Stimulated activated effector memory CD8-positive, alpha-beta T cell treated with anti-CD3 and anti-CD28 coated beads, Interleukin-12 subunit alpha, Interleukin-12 subunit beta, amount 100 ng/mL, for 72 hours (primary cell): ENCODE measurements around the gene SYNJ2.

Experiments
- ATAC-seq: fragments of 150-1000 bp; cut with Tn5 transposase; 2 replicates; pipeline ENCODE4 v1.10.0; 2021
- DNase-seq, 2 donors: peaks; one replicate each; pipeline ENCODE4 v3.0.0; 2021 to 2022; ENCODE audit warnings: low spot score in 2 of 2
- H3K27ac Mint-ChIP-seq: one replicate; pipeline ENCODE4 v1.8.0; 2022; ENCODE audit warnings: mild to moderate bottlenecking, mixed read lengths
- H3K36me3 Mint-ChIP-seq: one replicate; pipeline ENCODE4 v1.8.0; 2022; ENCODE audit warnings: mild to moderate bottlenecking, mixed read lengths
- H3K4me1 Mint-ChIP-seq: one replicate; pipeline ENCODE4 v1.8.0; 2022; ENCODE audit warnings: mixed read lengths
- H3K4me3 Mint-ChIP-seq: one replicate; pipeline ENCODE4 v1.8.0; 2022; ENCODE audit warnings: mild to moderate bottlenecking, mixed read lengths
- H3K9me3 Mint-ChIP-seq: one replicate; pipeline ENCODE4 v1.8.0; 2022; ENCODE audit warnings: mixed read lengths

Gene SYNJ2

GRCh38 chr6:157998707-157999167, 17.1 kb downstream of the SYNJ2 start:
- H3K4me3 Mint-ChIP-seq = no peak overlapping the region
- no peaks in the 10 kb centered on the region for H3K36me3 Mint-ChIP-seq
- DNase-seq (no peak), ATAC-seq (no peak)
- peaks cover 47% of the 10 kb centered on the region for H3K4me1 Mint-ChIP-seq
- no peaks in the 10 kb centered on the region for H3K9me3 Mint-ChIP-seq
- H3K27ac Mint-ChIP-seq = no peak overlapping the region

- no peak overlapping the region for H3K4me3 Mint-ChIP-seq
- H3K36me3 Mint-ChIP-seq = no peaks in the 10 kb centered on the region
- ATAC-seq (no peak), DNase-seq (no peak)
- H3K9me3 Mint-ChIP-seq = no peaks in the 10 kb centered on the region
- H3K4me1 Mint-ChIP-seq = peaks cover 48% of the 10 kb centered on the region
- peak overlapping the region; percentile 63 for H3K27ac Mint-ChIP-seq
Observed at GRCh38 chr6:157999168-158000051, 17.7 kb downstream of the SYNJ2 start.

- H3K4me3 Mint-ChIP-seq = no peak overlapping the region
- no peaks in the 10 kb centered on the region for H3K9me3 Mint-ChIP-seq
- no peaks in the 10 kb centered on the region for H3K36me3 Mint-ChIP-seq
- peaks cover 50% of the 10 kb centered on the region for H3K4me1 Mint-ChIP-seq
- ATAC-seq (no peak), DNase-seq (no peak)
- peak overlapping the region; percentile 48 for H3K27ac Mint-ChIP-seq
Observed at GRCh38 chr6:158000530-158001307, 19.1 kb downstream of the SYNJ2 start.

- Mint-ChIP-seq H3K9me3 (no peaks in the 10 kb centered on the region), H3K4me1 (peaks cover 53% of the 10 kb centered on the region), H3K36me3 (no peaks in the 10 kb centered on the region), H3K4me3 (no peak overlapping the region), H3K27ac (peak overlapping the region; percentile 17)
- DNase-seq = no peak
- ATAC-seq = no peak
Observed at GRCh38 chr6:158002249-158002950, 20.7 kb downstream of the SYNJ2 start.

- DNase-seq (no peak), ATAC-seq (peak; percentile 77)
- peaks cover 61% of the 10 kb centered on the region for H3K4me1 Mint-ChIP-seq
- no peaks in the 10 kb centered on the region for H3K36me3 Mint-ChIP-seq
- no peaks in the 10 kb centered on the region for H3K9me3 Mint-ChIP-seq
- no peak overlapping the region for H3K27ac Mint-ChIP-seq
- H3K4me3 Mint-ChIP-seq = no peak overlapping the region
Observed at GRCh38 chr6:158002951-158003853, 21.5 kb downstream of the SYNJ2 start.

- DNase-seq (no peak), ATAC-seq (no peak)
- Mint-ChIP-seq H3K27ac (no peak overlapping the region), H3K9me3 (no peaks in the 10 kb centered on the region), H3K4me3 (no peak overlapping the region), H3K4me1 (peaks cover 70% of the 10 kb centered on the region), H3K36me3 (peaks cover 2% of the 10 kb centered on the region)
Observed at GRCh38 chr6:158003910-158004700, 22.4 kb downstream of the SYNJ2 start.

DNA sequence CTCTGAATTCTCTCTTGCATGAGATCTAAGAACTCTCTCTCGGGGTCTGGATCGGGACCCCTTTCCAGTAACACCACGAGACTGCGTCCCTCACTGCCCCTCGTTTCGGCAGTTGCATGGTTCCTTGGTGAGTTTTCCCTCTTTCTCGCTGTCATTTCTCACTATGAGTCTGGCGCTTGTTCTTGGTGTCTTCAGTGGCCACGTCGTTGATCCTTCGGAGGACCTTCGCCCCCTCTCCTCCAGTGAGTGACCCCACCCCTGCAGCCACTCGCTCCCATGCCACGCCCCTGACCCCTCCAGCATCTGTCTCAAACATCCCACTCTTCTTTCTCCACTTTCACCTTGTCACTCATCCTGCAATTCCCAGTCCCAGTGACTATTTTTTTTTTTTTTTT, 23.0 kb downstream of the SYNJ2 start:
- H3K27ac Mint-ChIP-seq = no peak overlapping the region
- no peaks in the 10 kb centered on the region for H3K9me3 Mint-ChIP-seq
- DNase-seq (no peak), ATAC-seq (no peak)
- H3K4me1 Mint-ChIP-seq = peaks cover 76% of the 10 kb centered on the region
- no peak overlapping the region for H3K4me3 Mint-ChIP-seq
- peaks cover 7% of the 10 kb centered on the region for H3K36me3 Mint-ChIP-seq

GRCh38 chr6:158005626-158006180, 24.0 kb downstream of the SYNJ2 start:
- Mint-ChIP-seq H3K36me3 (peaks cover 7% of the 10 kb centered on the region), H3K4me3 (no peak overlapping the region), H3K4me1 (peaks cover 84% of the 10 kb centered on the region), H3K27ac (peak overlapping the region; percentile 27), H3K9me3 (no peaks in the 10 kb centered on the region)
- ATAC-seq (no peak), DNase-seq (no peak)

DNA sequence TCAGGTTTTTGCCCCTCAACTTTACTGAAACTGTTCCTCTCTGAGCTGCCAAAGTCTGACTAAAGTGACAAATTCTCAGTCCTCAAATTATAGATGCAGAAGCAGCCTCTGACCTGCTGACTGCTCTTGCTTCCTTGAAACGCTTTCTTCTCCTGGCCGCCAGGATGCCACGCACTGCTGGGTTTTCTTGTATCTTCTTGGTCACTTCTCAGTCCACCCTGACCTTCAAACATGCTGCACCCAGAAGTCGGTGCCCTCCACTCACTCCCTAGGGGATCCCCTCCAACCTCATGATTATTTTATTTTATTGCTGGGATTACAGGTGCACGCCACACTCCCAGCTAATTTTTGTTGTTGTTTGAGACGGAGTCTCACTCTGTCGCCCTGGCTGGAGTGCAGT, 24.7 kb downstream of the SYNJ2 start:
- ATAC-seq (no peak), DNase-seq (no peak)
- Mint-ChIP-seq H3K9me3 (no peaks in the 10 kb centered on the region), H3K27ac (no peak overlapping the region), H3K36me3 (peaks cover 7% of the 10 kb centered on the region), H3K4me3 (no peak overlapping the region), H3K4me1 (peaks cover 86% of the 10 kb centered on the region)

- Mint-ChIP-seq H3K9me3 (no peaks in the 10 kb centered on the region), H3K4me3 (no peak overlapping the region), H3K27ac (no peak overlapping the region), H3K36me3 (peaks cover 7% of the 10 kb centered on the region), H3K4me1 (peaks cover 88% of the 10 kb centered on the region)
- DNase-seq (no peak), ATAC-seq (no peak)
Observed at GRCh38 chr6:158006821-158007570, 25.3 kb downstream of the SYNJ2 start.

GRCh38 chr6:158008864-158009113, 27.1 kb downstream of the SYNJ2 start:
- DNase-seq (no peak), ATAC-seq (no peak)
- no peaks in the 10 kb centered on the region for H3K9me3 Mint-ChIP-seq
- H3K4me3 Mint-ChIP-seq = peak overlapping the region; percentile 44
- H3K4me1 Mint-ChIP-seq = peaks cover 80% of the 10 kb centered on the region
- peak overlapping the region; percentile 17 for H3K27ac Mint-ChIP-seq
- peaks cover 7% of the 10 kb centered on the region for H3K36me3 Mint-ChIP-seq

DNA sequence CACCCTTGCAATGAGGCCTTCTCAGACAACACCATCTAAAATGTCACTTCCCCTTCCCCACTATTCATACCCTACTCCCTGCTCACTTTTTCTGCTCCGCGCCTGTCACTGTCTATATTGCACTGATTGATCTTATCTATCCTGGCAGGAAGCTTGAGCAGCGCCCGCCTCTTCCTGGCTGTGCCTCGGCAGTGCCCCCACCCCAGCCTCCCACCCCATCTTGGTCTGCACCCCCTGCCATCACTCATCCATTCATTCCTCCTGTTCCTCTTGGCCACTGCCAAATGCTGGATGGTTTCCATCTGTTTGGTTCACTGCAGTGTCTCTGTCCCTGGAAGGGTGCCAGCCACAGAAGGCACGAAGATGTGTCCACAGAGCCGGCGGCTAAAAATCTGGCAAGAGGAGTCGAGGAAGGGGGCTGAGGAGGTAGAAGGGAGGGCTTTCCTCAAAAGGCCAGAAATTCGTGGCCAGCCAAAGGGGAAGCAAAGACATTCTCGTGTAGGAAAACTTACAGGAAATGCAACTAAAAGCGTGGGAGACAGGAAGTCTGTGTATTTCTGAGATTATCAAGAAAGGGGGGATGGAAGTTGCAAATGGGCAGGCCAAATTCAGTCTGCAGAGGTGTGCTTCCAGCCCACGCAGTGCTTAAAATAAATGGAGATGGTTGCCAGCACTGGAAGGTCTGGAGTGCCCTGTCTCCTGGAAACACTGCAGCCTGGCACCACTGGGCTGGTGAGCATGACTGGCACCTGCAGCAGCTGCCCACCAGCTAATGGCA, 27.6 kb downstream of the SYNJ2 start:
- no peaks in the 10 kb centered on the region for H3K9me3 Mint-ChIP-seq
- peak overlapping the region; percentile 44 for H3K4me3 Mint-ChIP-seq
- peaks cover 7% of the 10 kb centered on the region for H3K36me3 Mint-ChIP-seq
- H3K27ac Mint-ChIP-seq = peak overlapping the region; percentile 17
- H3K4me1 Mint-ChIP-seq = peaks cover 80% of the 10 kb centered on the region
- DNase-seq (no peak), ATAC-seq (peak; percentile 33)
